Choroid plexus epithelial cell (primary cell): ENCODE measurements around the gene SRGAP1.
A peak's percentile ranks its signal among the peaks of the same experiment; 100 is the strongest.

Experiments
- DNase-seq: peaks from one replicate; pipeline ENCODE4 v3.0.0-alpha.2; 2010; ENCODE audit warnings: low read depth
- H3K4me3 ChIP-seq: 2 replicates; pipeline ENCODE4 v1.5.1; 2011; ENCODE audit warnings: low read depth, mild to moderate bottlenecking, control low read depth, low read length, moderate library complexity
- CTCF ChIP-seq: conservative IDR thresholded peaks from 2 replicates; pipeline ENCODE4 v1.5.1; 2011; ENCODE audit warnings: low read depth, mild to moderate bottlenecking, control low read depth, inconsistent platforms, low read length, moderate library complexity

SRGAP1 gene

GRCh38 chr12:63820427-63820826 lies 24.1 kb upstream of the SRGAP1 start:
- DNase-seq, result no peak
- no peak overlapping the region for H3K4me3 ChIP-seq
- no peak for TF ChIP-seq CTCF

DNA sequence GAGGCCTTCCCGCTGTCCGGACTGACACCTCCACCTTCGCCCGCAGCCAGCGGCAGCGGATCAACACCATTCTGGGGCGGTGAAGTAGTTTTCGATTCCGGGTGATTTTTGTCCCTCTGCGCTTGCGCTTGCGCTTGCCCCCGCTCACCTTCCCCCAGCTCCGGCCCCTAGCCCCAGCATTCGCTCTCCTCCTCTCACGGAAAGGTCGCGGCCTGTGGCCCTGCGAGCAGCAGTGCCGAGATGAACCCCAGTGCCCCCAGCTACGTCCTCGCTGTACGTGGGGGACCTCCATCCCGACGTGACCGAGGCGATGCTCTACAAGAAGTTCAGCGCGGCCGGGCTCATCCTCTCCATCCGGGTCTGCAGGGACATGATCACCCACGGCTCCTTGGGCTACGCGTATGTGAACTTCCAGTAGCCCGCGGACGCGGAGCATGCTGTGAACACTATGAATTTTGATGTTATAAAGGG lies 22.7 kb upstream of the SRGAP1 start:
- H3K4me3 ChIP-seq, result peak overlapping the region; percentile 69
- peak; percentile 37 for DNase-seq
- TF ChIP-seq CTCF, result no peak

- peak overlapping the region; percentile 69 for H3K4me3 ChIP-seq
- peak; percentile 64 for DNase-seq
- no peak for TF ChIP-seq CTCF
These were observed 22.1 kb upstream of the SRGAP1 start for GRCh38 chr12:63822352-63822751.

DNA sequence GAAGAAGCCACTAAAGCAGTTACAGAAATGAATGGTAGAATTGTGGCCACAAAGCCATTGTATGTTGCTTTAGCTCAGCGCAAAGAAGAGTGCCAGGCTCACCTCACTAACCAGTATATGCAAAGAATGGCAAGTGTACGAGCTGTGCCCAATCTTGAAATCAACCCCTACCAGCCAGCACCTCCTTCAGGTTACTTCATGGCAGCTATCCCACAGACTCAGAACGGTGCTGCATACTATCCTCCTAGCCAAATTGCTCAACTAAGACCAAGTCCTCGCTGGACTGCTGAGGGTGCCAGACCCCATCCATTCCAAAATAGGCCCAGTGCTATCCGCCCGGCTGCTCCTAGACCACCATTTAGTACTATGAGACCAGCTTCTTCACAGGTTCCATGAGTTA lies 21.5 kb upstream of the SRGAP1 start:
- no peak overlapping the region for H3K4me3 ChIP-seq
- no peak for DNase-seq
- TF ChIP-seq CTCF, result no peak

- no peak overlapping the region for H3K4me3 ChIP-seq
- peak; percentile 89 for DNase-seq
- peak; percentile 78 for TF ChIP-seq CTCF
These were observed 18.4 kb upstream of the SRGAP1 start for GRCh38 chr12:63826006-63826585.

DNA sequence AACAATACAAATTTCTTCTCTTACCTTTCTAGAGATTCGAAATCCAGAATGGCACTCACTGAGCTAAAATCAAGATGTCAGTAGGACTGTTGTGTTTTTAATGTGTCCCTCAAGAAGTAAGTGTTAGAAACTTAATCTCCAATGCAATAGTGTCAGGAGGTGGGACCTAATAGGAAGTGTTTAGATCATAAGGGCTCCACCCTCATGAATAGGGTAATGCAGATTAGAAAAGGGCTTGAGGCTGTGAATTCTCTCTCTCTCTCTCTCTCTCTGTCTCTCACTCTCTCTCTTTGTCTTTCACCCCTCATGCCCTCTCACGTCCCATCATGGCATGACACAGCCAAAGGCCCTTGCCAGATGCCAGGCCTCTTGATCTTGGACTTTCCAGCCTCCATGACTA lies 15.6 kb upstream of the SRGAP1 start:
- H3K4me3 ChIP-seq, result no peak overlapping the region
- TF ChIP-seq CTCF, result no peak
- DNase-seq, result no peak

- TF ChIP-seq CTCF, result no peak
- H3K4me3 ChIP-seq, result no peak overlapping the region
- DNase-seq, result no peak
These were observed 8.5 kb upstream of the SRGAP1 start for GRCh38 chr12:63836046-63836445.
